Measurements from ENCODE around the gene CAMTA1. TPM values are rescaled to one million over a fixed set of nuclear protein-coding genes. Genes with fewer than 3 reads are reported as not detected.

CAMTA1 gene
- total RNA-seq, 4 donors from 2014 or later, result 57.4 to 88.3 (median 62.1) TPM

- Histone ChIP-seq H3K36me3 (peaks cover 0 to 78% (median 0%) of the 10 kb centered on the region in 3 donors), H3K27me3 (no peaks in the 10 kb centered on the region), H3K4me1 (no peaks in the 10 kb centered on the region), H3K4me3 (no peak overlapping the region), H3K9me3 (no peaks in the 10 kb centered on the region), H3K27ac (no peak overlapping the region)
- TF ChIP-seq CTCF (IDR thresholded peaks at IDR 0.05), result no peak
- TF ChIP-seq POLR2A (IDR thresholded peaks at IDR 0.05), result no peak
- DNase-seq, result no peak
Measured at GRCh38 chr1:7805460-7805859, 1020.2 kb downstream of the CAMTA1 start.

GRCh38 chr1:7808253-7808844 lies 1023.1 kb downstream of the CAMTA1 start:
- Histone ChIP-seq H3K4me1 (no peaks in the 10 kb centered on the region), H3K36me3 (peaks cover 0 to 81% (median 0%) of the 10 kb centered on the region in 3 donors)
- no peak for DNase-seq

GRCh38 chr1:7809742-7810141 lies 1024.5 kb downstream of the CAMTA1 start:
- Histone ChIP-seq H3K27ac (no peak overlapping the region), H3K9me3 (peaks cover 0 to 8% (median 3%) of the 10 kb centered on the region in 4 donors), H3K27me3 (no peaks in the 10 kb centered on the region), H3K4me1 (no peaks in the 10 kb centered on the region), H3K4me3 (no peak overlapping the region), H3K36me3 (peaks cover 0 to 81% (median 0%) of the 10 kb centered on the region in 3 donors)
- TF ChIP-seq POLR2A (IDR thresholded peaks at IDR 0.05), result no peak
- no peak for TF ChIP-seq CTCF (IDR thresholded peaks at IDR 0.05)
- DNase-seq, result no peak

More at GRCh38 chr1:7808253-7808844, 1023.1 kb downstream of the CAMTA1 start:
- H3K27me3 ChIP-seq, result no peaks in the 10 kb centered on the region
- H3K9me3 ChIP-seq, result peaks cover 0 to 4% (median under 1%) of the 10 kb centered on the region in 4 donors
- no peak overlapping the region for H3K27ac ChIP-seq
- TF ChIP-seq POLR2A (IDR thresholded peaks at IDR 0.05), result no peak
- TF ChIP-seq CTCF (IDR thresholded peaks at IDR 0.05), result peak; percentile 12 to 58 (median 52)
- no peak overlapping the region for H3K4me3 ChIP-seq

GRCh38 chr1:7810395-7810794 lies 1025.1 kb downstream of the CAMTA1 start:
- Histone ChIP-seq H3K36me3 (peaks cover 0 to 74% (median 0%) of the 10 kb centered on the region in 3 donors), H3K4me3 (no peak overlapping the region), H3K4me1 (no peaks in the 10 kb centered on the region), H3K9me3 (peaks cover 0 to 8% (median 3%) of the 10 kb centered on the region in 4 donors), H3K27me3 (no peaks in the 10 kb centered on the region), H3K27ac (no peak overlapping the region)
- TF ChIP-seq POLR2A (IDR thresholded peaks at IDR 0.05) (no peak), CTCF (IDR thresholded peaks at IDR 0.05) (no peak)
- no peak for DNase-seq

- TF ChIP-seq POLR2A (IDR thresholded peaks at IDR 0.05) (no peak), CTCF (IDR thresholded peaks at IDR 0.05) (no peak)
- DNase-seq, result no peak
- H3K4me3 ChIP-seq, result no peak overlapping the region
- H3K36me3 ChIP-seq, result peaks cover 0 to 63% (median 0%) of the 10 kb centered on the region in 3 donors
- no peaks in the 10 kb centered on the region for H3K27me3 ChIP-seq
- peaks cover 0 to 8% (median 3%) of the 10 kb centered on the region in 4 donors for H3K9me3 ChIP-seq
- H3K4me1 ChIP-seq, result no peaks in the 10 kb centered on the region
- H3K27ac ChIP-seq, result no peak overlapping the region
Measured at GRCh38 chr1:7811476-7811875, 1026.2 kb downstream of the CAMTA1 start.
